HepG2 (cell line): ENCODE measurements around the gene SAMD14.

Source experiments
- ERF ChIP-seq: IDR thresholded peaks from 2 replicates; pipeline ENCODE4 v1.6.1; 2018; ENCODE audit warnings: missing biosample characterization, missing genetic modification reagents
- JUN ChIP-seq: sonication (generic); formaldehyde crosslinking; IDR thresholded peaks from 2 replicates; pipeline ENCODE4 v1.4.0; 2020; ENCODE audit warnings: mild to moderate bottlenecking, missing genetic modification reagents
- MIER3 ChIP-seq: IDR thresholded peaks from 2 replicates; pipeline ENCODE4 v1.6.1; 2016; ENCODE audit warnings: missing compliant biosample characterization, borderline replicate concordance
- NR2F1 ChIP-seq, 2 experiments: fragments of 450-650 bp in 1 of 2; formaldehyde crosslinking in 1 of 2; IDR thresholded peaks; 2 replicates each; pipeline versions ENCODE4 v1.5.0 to v1.6.1; 2016 to 2020; ENCODE audit warnings: mild to moderate bottlenecking in 1 of 2, missing compliant biosample characterization in 1 of 2, missing genetic modification reagents in 1 of 2, moderate library complexity in 1 of 2
- PAX8 ChIP-seq: sonication (generic); formaldehyde crosslinking; IDR thresholded peaks from 2 replicates; pipeline ENCODE4 v1.8.0; 2022; ENCODE audit warnings: mild to moderate bottlenecking, missing genetic modification reagents, borderline replicate concordance
- POLR2A ChIP-seq, 2 experiments: IDR thresholded peaks; 2 replicates each; pipeline ENCODE4 v1.6.1; 2011; ENCODE audit warnings: low read depth in 2 of 2, low read length in 2 of 2, mild to moderate bottlenecking in 1 of 2, moderate library complexity in 1 of 2; ENCODE audit not compliant: insufficient read depth in 1 of 2
- RNF2 ChIP-seq: fragments of 450-650 bp; conservative IDR thresholded peaks from 2 replicates; pipeline ENCODE4 v1.6.1; 2016; ENCODE audit warnings: low read depth
- SMARCE1 ChIP-seq: fragments of 450-650 bp; IDR thresholded peaks from 2 replicates; pipeline ENCODE4 v1.6.1; 2017; ENCODE audit warnings: borderline replicate concordance
- SP1 ChIP-seq, 2 experiments: fragments of 450-650 bp in 1 of 2; sonication (generic) in 1 of 2; formaldehyde crosslinking in 1 of 2; IDR thresholded peaks; 2 replicates each; pipeline versions ENCODE4 v1.4.0 to v1.6.1; 2016 to 2020; ENCODE audit warnings: missing genetic modification reagents in 1 of 2
- ZNF589 ChIP-seq: sonication (generic); formaldehyde crosslinking; conservative IDR thresholded peaks from 2 replicates; pipeline ENCODE4 v1.8.0; 2022; ENCODE audit warnings: mild to moderate bottlenecking, moderate library complexity, missing genetic modification reagents
- ZNF850 ChIP-seq: sonication (generic); formaldehyde crosslinking; conservative IDR thresholded peaks from 2 replicates; pipeline ENCODE4 v1.9.0; 2021; ENCODE audit warnings: mild to moderate bottlenecking, missing genetic modification reagents
- TF ChIP-seq, protein P1 (sequence below), 2 experiments: sonication (generic) in 1 of 2; formaldehyde crosslinking in 1 of 2; IDR thresholded peaks; 2 replicates each; pipeline versions ENCODE4 v1.4.0 to v1.6.1; 2018 to 2020; ENCODE audit warnings: missing genetic modification reagents in 2 of 2, borderline replicate concordance in 1 of 2, low read depth in 1 of 2, mild to moderate bottlenecking in 1 of 2, missing biosample characterization in 1 of 2
- TF ChIP-seq, protein P2 (sequence below): sonication (generic); formaldehyde crosslinking; IDR thresholded peaks from 2 replicates; pipeline ENCODE4 v1.5.0; 2020; ENCODE audit warnings: mild to moderate bottlenecking, missing genetic modification reagents, moderate library complexity
- TF ChIP-seq, protein P3 (sequence below): IDR thresholded peaks from 2 replicates; pipeline ENCODE4 v1.4.0; 2020; ENCODE audit warnings: mild to moderate bottlenecking, missing genetic modification reagents

DNA sequence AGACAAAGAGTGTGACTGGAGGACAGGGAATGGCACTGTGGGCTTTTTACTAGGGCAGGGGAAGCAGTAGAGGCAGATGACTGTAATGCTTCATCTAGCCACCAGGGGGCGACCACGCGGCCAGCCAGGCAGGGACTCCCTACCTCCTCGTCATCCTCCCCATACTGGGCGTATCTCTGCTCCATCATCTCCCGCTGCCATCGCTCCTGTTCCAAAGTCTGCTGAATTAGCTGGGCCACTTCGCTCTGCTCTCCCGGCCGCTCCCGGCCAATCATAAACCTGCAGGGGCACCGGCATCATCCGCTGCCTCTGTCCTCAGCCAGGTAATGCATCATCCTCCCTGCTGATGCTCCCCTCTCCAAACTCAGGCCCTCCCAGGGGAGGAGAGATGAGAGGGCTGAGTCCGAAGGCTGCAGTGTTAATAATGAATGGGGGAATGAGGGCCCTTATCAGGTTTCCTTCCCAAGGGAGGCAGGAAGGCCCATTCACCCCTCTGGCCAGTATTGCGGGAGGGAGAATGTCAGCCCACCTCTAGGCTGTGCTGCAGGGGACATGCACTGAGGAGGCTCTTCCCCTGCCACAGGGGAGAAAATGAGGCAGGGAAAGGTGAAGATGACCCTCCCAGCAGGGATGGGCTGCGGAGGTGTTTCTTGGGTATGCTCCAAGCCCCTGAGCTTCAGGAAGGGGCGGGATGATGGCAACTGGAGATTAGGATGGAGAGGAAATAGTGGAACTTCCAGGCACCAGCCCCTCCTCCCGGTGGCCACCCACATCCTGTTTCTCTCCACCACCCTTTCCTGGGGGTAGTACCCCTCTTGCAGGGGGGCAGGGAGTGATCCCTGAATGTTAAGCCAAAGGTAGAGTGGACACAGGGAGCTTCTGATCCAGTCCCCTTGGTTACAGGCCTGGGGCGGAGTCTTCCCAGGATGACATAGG is 10.3 kb upstream of the SAMD14 start:
- no peak for TF ChIP-seq POLR2A (IDR thresholded peaks at IDR 0.05; ENCODE audit: insufficient read depth in 1 of 2, low read depth in 2 of 2, low read length in 2 of 2)
- 0 out of 2 replicates have a peak, but pooled peaks have one; percentile 23 for TF ChIP-seq MIER3 (CRISPR knock-in tag)
- no peak for TF ChIP-seq NR2F1 (CRISPR knock-in tag; IDR thresholded peaks at IDR 0.05)
- no peak for TF ChIP-seq ZNF589 (CRISPR knock-in tag)
- no peak for TF ChIP-seq ERF (CRISPR knock-in tag)
- TF ChIP-seq SP1 (IDR thresholded peaks at IDR 0.05): no peak
- peak; percentile 56; the same call in 1 of the 2 replicates for TF ChIP-seq SP1 (CRISPR knock-in tag; IDR thresholded peaks at IDR 0.05)
- TF ChIP-seq RNF2: no peak; the same call in 1 of the 2 replicates
- TF ChIP-seq, protein P1, sequence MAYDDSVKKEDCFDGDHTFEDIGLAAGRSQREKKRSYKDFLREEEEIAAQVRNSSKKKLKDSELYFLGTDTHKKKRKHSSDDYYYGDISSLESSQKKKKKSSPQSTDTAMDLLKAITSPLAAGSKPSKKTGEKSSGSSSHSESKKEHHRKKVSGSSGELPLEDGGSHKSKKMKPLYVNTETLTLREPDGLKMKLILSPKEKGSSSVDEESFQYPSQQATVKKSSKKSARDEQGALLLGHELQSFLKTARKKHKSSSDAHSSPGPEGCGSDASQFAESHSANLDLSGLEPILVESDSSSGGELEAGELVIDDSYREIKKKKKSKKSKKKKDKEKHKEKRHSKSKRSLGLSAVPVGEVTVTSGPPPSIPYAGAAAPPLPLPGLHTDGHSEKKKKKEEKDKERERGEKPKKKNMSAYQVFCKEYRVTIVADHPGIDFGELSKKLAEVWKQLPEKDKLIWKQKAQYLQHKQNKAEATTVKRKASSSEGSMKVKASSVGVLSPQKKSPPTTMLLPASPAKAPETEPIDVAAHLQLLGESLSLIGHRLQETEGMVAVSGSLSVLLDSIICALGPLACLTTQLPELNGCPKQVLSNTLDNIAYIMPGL (CRISPR knock-in tag; IDR thresholded peaks at IDR 0.05; ENCODE audit: borderline replicate concordance in 1 of 2, low read depth in 1 of 2): peak; percentile 56 to 58; a peak in 1 of 4 replicates
- TF ChIP-seq SMARCE1: no peak
- TF ChIP-seq JUN (CRISPR knock-in tag): no peak
- TF ChIP-seq, protein P2, sequence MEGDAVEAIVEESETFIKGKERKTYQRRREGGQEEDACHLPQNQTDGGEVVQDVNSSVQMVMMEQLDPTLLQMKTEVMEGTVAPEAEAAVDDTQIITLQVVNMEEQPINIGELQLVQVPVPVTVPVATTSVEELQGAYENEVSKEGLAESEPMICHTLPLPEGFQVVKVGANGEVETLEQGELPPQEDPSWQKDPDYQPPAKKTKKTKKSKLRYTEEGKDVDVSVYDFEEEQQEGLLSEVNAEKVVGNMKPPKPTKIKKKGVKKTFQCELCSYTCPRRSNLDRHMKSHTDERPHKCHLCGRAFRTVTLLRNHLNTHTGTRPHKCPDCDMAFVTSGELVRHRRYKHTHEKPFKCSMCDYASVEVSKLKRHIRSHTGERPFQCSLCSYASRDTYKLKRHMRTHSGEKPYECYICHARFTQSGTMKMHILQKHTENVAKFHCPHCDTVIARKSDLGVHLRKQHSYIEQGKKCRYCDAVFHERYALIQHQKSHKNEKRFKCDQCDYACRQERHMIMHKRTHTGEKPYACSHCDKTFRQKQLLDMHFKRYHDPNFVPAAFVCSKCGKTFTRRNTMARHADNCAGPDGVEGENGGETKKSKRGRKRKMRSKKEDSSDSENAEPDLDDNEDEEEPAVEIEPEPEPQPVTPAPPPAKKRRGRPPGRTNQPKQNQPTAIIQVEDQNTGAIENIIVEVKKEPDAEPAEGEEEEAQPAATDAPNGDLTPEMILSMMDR (CRISPR knock-in tag): peak; percentile 95
- TF ChIP-seq, protein P3, sequence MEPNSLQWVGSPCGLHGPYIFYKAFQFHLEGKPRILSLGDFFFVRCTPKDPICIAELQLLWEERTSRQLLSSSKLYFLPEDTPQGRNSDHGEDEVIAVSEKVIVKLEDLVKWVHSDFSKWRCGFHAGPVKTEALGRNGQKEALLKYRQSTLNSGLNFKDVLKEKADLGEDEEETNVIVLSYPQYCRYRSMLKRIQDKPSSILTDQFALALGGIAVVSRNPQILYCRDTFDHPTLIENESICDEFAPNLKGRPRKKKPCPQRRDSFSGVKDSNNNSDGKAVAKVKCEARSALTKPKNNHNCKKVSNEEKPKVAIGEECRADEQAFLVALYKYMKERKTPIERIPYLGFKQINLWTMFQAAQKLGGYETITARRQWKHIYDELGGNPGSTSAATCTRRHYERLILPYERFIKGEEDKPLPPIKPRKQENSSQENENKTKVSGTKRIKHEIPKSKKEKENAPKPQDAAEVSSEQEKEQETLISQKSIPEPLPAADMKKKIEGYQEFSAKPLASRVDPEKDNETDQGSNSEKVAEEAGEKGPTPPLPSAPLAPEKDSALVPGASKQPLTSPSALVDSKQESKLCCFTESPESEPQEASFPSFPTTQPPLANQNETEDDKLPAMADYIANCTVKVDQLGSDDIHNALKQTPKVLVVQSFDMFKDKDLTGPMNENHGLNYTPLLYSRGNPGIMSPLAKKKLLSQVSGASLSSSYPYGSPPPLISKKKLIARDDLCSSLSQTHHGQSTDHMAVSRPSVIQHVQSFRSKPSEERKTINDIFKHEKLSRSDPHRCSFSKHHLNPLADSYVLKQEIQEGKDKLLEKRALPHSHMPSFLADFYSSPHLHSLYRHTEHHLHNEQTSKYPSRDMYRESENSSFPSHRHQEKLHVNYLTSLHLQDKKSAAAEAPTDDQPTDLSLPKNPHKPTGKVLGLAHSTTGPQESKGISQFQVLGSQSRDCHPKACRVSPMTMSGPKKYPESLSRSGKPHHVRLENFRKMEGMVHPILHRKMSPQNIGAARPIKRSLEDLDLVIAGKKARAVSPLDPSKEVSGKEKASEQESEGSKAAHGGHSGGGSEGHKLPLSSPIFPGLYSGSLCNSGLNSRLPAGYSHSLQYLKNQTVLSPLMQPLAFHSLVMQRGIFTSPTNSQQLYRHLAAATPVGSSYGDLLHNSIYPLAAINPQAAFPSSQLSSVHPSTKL (CRISPR knock-in tag): no peak
- TF ChIP-seq ZNF850 (CRISPR knock-in tag): no peak
- TF ChIP-seq PAX8 (CRISPR knock-in tag): no peak
